AG08396 (cell line): Measurements from ENCODE around the gene CERS1.

Source experiments
- DNase-seq: peaks from one replicate; pipeline ENCODE4 v3.0.0; 2012; ENCODE audit warnings: low spot score, mixed read lengths

CERS1 gene

DNA sequence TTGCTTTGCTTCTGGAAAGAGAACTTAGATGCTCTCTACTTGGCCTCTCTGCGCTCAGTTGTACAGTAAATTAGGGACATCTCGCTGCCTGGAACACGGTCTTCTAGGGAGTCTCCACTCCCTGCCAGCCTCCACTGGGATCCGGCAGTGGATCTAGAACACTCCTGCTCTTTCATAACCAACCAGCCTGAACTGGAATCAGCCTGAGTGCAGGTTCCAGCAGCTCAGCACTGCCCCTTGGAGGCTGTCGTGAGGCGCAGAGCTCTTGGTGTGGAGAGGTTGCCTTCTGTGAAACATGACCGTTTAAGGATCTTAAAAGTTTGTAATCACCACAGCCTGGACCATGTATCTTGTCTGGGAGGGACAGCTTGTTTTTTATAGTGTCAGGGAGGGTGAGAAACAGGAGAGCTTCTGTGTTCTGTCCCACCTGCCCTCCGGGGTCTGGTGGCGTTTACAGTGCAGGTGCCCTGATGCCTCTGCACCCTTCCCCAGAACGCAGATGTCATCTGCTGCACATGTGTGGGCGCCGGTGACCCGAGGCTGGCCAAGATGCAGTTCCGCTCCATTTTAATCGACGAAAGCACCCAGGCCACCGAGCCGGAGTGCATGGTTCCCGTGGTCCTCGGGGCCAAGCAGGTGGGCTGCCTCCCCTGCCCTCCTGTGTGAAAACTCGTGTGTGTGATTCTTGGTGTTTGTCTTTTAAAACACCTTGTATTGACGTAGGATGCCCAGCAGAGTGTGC is 39.4 kb downstream of the CERS1 start:
- peak; percentile 75 for DNase-seq

DNA sequence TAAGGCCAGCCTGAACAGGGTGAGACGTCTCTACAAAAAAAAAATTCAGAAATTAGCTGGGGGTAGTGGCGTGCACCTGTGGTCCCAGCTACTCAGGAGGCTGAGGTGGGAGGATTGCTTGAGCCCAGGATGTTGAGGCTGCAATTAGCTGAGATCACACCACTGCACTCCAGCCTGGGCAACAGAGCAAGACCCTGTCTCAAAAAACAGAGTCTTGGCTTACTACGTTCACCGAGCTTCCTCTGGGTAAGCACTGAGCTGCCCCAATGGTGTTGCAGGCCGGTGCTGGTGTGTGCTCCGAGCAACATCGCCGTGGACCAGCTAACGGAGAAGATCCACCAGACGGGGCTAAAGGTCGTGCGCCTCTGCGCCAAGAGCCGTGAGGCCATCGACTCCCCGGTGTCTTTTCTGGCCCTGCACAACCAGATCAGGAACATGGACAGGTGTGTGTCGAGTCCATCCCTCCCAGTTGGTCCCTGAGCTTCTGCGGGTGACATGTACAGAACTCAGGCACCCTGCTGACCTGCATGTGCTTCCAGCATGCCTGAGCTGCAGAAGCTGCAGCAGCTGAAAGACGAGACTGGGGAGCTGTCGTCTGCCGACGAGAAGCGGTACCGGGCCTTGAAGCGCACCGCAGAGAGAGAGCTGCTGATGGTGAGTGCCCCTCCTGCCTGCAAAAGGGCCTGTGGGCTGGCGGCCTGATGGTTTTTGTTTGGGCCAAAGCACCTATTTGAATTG is 40.1 kb downstream of the CERS1 start:
- DNase-seq: no peak

DNA sequence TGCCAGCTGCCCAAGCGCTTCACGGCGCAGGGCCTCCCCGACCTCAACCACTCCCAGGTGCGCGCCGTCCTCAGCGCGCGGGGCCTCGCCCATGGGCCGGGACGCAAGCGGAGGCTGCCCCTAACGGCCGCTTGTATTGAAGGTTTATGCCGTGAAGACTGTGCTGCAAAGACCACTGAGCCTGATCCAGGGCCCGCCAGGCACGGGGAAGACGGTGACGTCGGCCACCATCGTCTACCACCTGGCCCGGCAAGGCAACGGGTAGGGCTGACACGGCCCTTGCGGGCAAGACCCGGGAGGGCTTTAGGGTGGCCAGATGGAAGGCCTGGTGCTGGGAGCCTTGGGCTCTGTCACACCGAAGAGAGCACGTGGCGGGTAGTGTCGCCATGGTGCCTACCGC is 41.0 kb downstream of the CERS1 start:
- no peak for DNase-seq

DNA sequence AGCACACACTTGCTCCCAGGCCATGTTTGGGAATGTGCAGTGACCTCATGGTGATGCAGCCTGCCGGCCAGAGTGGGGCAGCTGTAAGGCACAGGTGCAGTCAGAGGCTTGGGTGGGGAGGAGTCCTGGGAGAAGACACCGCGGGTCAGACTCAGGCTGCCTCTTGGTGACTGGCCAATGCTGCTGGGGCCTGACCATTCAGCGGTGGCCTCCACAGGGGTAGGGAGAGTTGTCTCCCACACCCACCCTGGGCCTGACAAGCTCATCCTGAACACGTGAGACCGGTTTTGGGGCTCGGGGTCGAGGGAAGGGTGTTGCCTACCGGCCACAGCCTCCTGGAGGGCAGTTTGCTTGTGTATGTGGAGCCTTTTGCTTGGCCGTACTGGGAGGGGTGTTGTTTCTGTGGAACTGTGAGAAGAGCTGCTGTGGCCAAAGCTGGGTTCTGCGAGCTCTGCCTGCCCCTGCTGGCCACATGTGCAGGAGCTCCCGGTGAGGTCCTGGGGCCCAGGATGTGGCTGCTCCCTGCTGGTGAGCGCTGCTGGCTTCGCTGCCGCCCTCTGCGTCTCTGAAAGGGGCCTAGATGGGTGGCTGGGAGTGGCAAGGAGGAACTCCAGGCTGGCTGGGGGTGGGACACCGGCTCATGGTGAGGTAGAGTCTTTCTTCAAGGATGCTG is 42.1 kb downstream of the CERS1 start:
- DNase-seq: no peak

DNA sequence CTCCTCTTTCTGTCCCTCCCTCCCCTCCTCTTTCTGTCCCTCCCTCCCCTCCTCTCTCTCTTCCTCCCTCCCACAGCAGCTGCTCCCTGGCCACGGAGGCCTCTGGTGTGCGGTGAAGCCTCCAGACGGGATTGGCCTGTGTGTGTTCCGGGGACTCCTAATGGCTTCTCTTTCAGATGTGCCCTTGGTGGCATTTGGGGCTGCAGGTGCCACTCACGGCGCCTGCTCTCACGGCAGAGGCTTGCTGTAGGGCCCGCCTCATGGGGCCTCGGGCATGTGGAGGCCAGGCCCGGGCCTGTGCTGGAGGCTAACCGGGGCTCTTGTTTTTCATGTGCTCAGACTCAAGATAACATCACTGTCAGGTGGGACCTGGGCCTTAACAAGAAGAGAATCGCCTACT is 43.3 kb downstream of the CERS1 start:
- DNase-seq: no peak

DNA sequence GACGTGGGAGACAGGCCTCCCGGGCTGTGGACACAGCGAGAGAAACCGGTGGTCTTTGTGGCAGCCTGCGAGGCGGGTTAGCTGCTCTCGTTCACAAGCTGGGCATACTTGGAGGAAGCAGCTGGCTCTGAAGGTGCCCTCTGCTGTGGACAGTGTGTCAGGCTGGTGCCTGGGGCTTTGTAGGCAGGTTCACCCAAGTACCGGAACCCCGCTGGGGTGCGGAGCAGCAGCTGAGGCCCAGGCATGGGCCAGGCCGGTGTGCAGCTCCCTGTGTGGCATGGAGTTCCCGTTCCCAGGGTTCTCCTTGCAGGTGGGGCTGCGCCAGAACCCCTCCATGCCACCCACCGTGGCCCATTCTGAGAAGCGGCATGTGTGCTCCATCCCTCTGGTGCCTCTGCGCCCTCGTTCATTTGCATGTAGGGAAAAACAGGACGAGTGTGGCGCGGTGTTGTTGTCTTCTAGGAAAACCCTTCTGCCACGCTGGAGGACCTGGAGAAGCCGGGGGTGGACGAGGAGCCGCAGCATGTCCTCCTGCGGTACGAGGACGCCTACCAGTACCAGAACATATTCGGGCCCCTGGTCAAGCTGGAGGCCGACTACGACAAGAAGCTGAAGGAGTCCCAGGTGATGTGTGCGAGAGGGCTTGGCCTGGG is 44.2 kb downstream of the CERS1 start:
- no peak for DNase-seq

DNA sequence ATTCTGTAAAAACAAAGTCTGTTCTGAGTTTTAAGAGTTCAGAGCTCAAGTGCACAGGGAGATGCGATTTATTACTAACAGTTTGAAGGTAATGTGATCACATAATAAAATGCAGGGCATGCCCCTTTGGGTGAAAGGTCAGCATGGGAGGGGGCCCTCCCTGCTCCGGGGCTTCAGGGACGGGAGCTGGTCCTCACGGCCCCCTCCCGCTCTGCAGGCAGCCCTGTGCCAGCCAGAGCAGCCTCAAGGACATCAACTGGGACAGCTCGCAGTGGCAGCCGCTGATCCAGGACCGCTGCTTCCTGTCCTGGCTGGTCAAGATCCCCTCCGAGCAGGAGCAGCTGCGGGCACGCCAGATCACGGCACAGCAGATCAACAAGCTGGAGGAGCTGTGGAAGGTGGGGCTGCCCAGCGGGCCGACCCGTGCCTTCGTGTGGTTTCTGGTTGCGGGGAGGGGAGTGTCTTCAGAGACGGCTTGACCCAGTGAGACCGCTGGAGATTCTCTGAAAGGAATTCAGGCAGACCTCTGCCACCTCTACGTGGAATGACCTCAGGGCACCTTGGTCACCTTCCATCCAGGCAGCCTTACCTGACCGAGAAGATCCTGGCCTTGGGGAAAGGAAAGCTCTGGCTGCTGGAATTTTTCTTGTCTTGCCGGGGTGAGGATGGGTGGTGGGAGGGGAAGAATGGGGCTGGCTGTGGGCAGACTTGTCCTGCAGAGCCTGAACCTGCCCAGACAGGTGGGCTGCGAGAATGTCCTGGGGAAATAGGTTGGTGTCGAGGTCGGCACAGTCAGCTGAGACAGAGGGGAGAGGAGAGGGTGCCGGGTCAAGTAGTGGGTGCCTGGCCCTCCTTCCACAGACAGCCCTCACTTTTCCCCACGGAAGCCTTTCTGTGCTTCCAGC is 45.2 kb downstream of the CERS1 start:
- DNase-seq: no peak

DNA sequence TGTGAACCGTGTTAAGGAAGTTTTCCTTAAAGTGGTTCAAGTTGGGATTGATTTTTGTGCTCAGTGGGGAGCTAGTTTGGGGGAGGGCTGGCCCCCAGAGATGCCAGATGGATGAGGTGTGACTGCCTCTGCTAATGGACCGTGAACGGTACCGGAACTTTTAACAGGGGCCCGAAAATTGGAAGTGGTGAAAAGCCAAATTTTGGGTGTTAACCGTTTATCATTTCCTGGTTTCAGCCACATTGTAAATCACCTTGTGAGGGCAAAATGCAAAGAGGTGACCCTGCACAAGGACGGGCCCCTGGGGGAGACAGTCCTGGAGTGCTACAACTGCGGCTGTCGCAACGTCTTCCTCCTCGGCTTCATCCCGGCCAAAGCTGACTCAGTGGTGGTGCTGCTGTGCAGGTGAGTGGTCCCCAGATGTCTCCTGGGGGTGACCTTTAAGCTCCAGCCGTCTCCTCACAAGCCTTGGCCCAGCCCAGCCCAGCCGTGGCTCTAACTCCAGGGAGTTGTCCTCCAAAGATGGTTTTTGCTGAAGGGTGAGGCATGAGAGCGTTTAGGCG is 46.0 kb downstream of the CERS1 start:
- no peak for DNase-seq

DNA sequence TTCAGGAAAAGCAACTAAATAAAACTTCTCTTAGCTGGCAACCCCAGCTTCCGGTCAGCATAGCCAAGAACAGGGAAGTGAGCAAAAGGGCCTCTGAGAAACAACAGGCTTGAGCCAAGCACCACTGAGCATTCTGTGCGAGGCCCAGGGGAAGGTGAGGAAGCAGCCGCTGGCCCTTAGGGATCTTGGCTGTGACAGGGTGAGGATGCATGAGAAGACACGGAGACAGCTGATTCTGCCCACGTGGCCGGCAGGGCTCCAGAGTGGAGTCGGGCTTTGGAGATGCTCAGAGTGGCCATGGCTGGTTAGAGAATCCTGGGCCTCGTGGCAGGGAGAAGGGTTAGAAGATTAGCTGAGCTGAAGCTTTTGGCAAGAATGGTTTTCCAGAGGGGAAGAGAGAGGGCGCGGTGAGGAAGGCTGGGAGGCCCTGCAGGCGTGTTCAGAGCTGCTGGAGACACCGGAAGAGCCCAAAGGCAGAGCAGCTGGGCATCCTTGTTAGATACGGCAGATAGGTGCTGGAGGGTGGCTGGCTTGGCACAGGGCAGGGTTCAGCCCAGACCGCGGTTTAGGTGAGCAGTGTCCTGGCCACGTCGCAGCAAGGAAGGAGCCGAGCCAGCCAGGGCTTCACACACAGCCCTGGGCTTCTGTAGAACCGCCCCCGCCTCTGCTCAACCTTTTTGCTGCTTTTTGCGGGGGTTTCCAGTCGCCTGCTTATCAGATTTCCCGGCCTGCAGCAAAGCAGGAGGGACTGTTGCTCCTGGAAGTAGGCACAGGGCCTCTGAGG is 46.9 kb downstream of the CERS1 start:
- DNase-seq: peak; percentile 78

DNA sequence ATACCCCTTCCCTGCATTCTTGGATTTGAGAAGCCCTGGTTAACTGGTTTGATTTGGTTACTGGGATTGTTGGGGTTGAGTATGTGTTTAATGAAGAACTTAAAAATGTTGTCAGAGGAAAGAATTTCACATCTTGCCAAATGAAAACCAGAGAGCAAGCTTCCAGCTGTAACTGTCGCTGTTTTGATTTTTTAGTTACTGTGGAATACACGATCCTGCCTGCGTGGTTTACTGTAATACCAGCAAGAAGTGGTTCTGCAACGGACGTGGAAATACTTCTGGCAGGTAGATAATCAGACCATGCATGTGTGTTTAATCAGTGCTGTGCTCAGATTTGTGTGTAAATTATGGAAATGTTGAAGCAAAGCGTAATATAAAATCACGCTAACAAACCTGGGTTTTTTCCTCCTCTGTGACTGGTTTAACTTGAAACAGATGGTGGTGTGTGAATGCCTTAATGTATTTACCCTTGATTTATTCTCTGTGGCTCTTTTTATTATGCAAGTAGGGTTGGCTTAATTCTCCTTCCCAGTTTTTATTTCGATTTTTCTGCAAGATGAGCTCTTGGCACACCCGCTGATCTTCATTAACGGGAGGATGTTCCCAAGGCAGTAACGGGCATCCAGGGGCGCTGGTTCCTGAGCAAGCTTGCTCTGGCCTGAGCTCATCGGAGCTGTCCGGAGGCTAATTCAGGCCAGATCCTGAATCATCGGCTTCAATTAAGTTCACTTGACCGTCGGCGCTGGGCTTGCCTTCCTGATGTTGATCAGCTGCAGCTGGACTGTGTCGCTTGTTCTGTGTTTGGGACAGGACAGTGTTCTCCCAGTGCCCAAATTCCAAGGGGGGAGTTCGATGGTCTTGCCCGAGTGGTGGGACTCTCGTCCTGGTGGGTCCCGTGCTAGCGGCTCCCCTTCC is 48.2 kb downstream of the CERS1 start:
- peak; percentile 71 for DNase-seq

DNA sequence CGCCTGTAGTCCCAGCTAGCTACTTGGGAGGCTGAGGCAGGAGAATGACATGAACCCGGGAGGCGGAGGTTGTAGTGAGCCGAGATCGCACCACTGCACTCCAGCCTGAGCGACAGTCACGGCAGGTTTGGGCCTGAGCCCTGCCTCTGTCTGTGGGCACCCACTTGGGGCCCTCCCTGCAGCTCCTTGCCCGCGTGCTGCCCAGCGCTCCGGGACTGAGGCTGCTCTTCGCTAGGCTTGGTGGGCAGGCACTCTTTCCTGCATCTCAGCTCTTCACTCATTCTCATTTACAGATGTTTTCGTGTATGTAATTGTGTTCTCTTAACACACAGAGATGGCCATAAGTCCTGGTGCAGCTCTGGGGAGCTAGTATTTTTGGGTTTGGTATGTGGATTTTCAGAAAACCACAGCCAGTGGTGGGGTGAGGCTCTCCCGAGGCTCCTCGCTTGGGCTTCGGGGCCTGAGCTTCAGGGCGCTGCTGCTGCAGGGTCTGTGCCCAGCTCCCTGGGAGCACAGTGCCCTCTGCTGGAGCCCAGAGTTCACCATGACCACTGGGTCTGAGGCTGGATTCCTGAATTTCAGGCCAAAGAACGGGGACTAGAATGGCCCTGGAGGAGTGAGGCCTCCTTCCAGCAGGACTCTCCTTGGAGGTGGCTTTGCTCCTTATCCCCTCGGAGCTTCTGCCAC is 49.0 kb downstream of the CERS1 start:
- peak; percentile 90 for DNase-seq

DNA sequence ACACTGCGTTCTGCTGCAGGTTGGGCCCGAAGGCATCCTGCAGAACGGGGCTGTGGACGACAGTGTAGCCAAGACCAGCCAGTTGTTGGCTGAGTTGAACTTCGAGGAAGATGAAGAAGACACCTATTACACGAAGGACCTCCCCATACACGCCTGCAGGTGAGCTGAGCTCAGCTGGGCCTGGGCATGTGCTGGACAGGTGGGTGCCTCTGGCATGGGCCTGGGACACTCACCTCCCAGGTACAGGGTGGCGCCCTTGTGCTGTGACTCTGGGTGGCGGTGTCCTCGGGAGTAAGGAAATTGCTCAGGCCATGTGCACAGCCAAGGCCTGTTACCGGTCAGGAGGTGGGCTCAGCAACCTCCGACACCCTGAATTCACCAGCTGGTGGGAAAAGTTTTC is 50.0 kb downstream of the CERS1 start:
- no peak for DNase-seq

DNA sequence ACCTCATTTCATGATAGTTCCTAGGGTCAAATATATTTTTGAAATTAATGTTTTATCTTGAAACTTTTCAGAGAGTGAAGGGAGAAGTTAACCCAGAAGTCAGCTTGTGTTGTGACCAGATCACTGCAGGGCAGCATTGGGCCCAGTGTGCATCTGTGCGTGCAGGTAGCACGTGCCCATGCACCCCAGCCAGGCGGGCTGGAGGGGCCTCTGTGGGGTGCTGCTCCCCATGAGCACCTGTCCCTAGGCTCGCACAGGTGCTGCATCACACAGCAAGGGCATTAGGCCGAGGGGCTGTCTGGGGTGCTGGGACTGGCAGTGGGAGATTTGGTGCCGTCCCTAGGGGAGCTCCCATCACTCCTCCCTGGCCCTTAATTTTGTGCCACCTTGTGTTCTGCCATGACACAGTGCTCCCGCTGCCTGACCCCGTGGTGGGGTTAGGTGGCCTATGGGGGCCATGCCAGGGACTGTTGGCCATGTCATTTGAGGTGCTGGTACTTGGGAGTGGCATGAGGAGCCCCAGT is 51.1 kb downstream of the CERS1 start:
- DNase-seq: no peak

DNA sequence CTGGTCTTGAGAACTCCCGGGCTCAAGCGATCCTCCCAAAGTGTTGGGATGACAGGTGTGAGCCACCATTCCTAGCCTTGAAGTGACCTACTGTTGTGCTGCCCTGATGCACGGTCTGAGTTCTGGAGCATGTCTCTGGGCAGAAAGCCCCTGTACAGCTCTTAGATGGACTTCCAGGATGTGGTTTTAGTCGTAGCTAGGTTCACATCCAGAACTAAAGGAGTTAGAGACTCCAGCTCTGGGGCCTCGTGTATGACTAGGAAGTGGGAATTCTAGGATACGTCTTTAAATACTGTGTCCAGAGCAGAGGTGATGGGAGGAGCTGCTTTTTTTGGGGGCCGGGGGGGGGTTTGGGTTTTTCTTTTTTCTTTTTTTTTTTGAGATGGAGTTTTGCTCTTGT is 52.0 kb downstream of the CERS1 start:
- no peak for DNase-seq

DNA sequence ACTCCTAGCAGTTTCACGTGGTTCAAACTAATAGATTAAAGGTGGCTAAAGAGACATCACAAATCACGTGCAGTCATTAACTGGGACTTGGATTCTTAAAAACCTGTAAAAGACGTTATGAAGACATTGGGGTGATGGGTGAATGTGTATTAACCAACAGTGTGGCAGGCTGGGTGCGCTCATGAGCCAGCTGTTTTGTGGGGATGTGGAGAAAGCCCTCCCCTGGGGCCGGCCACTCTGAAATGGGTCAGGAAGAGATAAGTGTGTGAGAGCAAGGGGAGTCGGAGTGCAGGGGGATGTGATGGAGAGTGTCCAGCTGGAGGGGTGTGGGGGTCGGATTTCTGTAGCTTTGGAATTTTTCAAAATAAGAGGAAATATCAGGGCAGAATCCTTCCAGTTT is 53.8 kb downstream of the CERS1 start:
- no peak for DNase-seq

DNA sequence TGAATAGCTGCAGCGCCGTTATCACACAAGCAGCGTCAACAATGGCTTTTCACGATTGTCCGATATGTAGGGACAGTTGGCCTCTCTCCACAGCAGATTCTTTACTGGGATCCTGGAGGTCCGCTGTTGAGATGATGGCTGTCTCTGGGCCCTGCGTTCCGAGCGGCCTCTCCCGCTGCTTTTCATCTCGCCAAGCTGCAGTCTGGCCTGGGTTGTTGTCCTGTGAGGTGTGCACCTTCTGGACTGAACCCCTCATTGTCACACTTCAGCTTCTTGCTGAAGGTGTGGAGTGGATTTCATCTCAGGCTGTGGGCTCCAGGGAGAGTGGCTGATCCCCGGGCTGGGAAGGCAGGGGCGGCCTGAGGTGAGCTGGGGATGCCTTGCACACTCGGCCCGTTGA is 54.6 kb downstream of the CERS1 start:
- no peak for DNase-seq

DNA sequence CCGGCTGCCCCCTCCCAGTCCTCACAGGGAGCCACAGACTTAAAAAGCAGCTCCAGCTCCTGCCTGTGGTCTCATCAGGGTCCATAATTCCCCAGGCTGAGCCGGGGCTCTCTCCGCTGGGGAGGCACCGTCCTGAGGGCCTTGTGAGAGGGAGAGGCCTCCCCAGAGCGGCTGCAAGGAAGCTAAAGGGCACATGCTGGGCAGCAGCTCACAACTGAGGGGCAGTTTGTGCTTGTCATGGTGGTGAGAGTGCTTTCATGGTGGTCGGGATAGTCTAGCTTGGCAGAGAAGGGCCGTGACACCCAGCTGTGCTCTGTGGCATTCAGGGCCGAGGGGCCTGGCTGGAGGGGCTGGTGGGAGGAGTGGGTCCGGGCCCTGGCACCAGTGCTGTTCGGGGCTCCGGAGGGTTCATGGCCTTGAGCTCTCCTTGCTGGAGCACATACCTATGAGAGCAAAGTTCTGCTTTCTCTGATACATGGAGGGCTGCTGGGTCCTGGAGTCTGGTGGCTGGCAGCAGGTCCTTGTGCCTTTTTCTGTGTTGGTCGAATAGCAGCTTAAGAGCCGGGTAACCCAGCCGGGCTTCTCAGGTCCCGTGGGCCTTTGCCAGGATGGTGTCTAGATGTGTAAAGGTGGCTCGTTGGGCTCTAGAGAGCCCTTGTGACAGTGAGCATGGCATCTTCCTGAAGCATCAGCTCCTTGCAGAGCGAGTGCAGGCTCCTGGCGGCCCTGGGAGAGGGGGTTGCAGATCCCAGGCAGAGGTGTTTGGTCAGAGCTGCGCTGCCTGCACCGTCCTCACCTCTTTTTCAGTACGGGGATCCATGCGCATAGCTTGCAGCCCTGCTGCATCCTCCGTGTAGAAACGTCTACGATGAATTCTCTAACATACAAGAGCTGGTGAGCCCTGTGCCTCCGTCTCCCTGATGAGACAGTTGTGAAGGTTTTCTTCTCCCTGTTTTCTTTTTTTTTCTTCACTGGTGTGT is 55.4 kb downstream of the CERS1 start:
- no peak for DNase-seq
